Activated T-helper 1 cell treated with anti-CD3 and anti-CD28 coated beads, Interleukin-2, amount 50 U/mL, for 16 hours (primary cell): ENCODE measurements around the gene MGAT4D.
"Not testable (repeated sequence)": the region's sequence is repeated elsewhere in the genome, so short reads cannot be mapped to it uniquely, and the experiment has no call there.

Experiments
- DNase-seq, 2 donors: peaks; one replicate each; pipeline ENCODE4 v3.0.0-alpha.2; 2020; ENCODE audit warnings: low read depth in 1 of 2, low spot score in 1 of 2

Gene MGAT4D

DNA sequence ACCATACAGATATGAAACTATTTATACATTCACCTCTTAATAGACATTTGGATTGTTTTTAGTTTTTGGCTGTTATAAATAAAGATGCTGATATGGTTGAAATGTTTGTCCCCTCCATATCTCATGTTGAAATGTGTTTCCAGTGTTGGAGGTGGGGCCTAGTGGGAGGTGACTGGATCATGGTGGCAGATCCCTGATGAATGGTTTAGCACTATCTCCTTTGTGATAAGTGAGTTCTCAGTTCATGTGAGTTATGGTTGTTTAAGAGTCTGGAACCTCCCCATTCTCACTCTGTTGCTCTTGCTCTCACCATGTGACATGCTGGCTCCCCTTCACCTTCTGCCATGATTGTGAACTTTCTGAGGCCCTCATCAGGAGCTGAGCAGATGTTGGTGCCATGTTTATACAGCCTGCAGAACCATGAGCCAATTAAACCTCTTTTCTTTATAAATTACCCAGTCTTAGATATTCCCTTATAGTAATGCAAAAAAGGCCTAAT, 58.4 kb downstream of the MGAT4D start:
- DNase-seq = no peak

GRCh38 chr4:140427919-140428471, 70.1 kb downstream of the MGAT4D start:
- DNase-seq = no peak

DNA sequence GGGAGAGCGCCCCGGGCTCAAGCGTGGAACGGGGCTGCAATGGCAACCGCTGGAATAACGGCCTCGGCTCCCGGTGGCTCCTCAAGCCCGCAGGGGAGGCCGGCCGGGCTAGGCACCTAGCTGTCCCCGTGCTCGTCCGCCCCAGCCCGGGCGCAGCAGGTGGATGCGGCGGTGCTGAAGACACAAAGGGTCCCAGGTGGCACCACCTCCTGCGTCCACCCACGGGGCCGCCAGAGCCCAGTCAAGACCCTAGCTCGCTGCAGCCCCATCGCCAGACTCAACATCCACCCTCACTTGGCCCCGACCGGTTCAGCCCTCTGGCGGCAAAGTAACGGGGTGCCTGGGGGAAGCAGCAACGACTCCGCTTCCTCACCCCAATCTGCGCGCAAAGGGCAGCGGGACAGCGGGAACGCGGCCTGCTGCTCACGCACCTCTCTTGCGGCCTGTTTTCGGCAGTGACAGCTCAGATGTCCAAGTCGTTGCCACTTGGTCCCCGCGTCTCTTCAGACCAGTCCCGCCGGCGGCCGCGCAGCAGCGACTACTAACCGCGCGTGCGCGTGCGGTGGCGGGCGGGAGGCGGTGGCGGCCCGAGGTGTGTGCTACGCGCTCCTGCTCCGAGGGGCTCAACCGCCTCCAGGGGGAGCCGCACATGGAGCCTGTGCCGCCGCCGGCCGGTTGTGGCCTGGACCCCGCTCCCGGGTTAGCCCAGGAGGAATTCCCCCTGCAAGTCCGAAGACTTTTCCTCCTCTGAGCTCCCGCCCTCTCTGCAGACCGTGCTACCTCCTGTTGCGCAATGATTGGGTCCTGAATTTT, 70.8 kb downstream of the MGAT4D start, which contains the start of gene CLGN:
Gene CLGN, minus strand, starts transcription at position 543 of the 813 bp plus-strand sequence. CDS start 14,570 bp downstream, outside the sequence.
- DNase-seq = peak in 1 of 2 donors; percentile 21

- no peak for DNase-seq
These were observed 71.4 kb downstream of the MGAT4D start for GRCh38 chr4:140426610-140427105.

GRCh38 chr4:140423106-140423505, 75.0 kb downstream of the MGAT4D start:
- no peak for DNase-seq

- not testable (repeated sequence) for DNase-seq
These were observed 84.7 kb downstream of the MGAT4D start for GRCh38 chr4:140413130-140413969.

GRCh38 chr4:140408974-140409373, 89.1 kb downstream of the MGAT4D start:
- no peak for DNase-seq

DNA sequence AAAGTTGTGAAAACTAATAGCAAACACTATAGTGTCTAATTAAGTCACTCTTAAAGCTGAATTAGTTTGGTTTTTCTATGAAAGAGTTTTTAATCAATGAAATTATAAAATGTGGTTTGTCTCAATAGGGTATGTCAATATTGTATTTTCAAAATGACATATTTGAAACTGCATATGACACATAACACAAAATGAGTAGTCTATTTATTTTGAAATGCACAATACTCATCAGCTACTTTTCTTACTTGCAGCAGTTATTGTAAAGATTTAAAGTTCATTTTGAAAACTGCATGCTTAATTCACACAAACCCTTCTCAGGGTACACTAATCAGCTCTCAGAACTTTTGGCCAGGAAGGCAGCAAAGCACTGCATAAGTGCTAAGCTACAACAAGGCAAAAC, 91.8 kb downstream of the MGAT4D start:
- DNase-seq = no peak

DNA sequence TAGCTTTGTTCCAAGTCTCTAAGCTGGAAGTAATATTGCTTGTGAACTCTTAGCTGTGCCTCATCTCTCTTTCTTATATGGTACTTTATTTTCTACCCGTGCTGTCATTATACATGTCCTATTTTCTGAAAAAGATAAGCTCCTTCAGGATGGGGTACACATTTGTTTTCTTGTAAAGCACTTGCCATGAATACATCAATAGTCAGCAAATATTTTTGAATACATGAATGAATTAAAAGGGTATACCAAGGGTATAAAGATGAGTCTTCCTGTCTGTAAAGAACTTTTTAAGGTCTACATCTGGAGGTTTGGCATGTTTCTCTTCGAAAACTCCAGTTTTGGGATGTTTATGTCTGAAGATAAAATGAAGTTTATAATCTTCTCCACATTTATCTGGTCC, 98.0 kb downstream of the MGAT4D start:
- DNase-seq = no peak

DNA sequence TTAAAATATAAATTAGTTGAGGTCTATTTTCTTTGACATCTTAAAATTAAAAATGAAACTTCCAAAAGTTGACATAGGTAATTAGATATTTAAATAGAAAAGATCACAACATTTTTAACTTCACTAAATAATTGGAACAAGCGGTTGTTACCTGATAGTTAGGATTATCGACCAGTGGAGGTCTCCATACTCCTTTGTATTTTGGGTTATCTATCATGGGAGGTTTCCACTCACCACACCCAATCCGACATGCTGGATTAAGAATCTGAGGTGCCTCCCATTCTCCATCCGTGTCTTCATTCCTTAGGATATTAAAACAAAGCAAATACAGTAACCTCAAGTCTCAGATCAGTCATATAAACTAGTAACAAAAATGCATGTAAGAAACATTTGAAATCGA, 102.4 kb downstream of the MGAT4D start:
- no peak for DNase-seq
